GM21515 (cell line): ENCODE results near the gene XKRX.

Experiments used
- ATAC-seq: cut with Tn5 transposase; IDR thresholded peaks from one replicate; pipeline ENCODE4 v1.9.1; 2021; ENCODE audit not compliant: unreplicated experiment

XKRX gene

DNA sequence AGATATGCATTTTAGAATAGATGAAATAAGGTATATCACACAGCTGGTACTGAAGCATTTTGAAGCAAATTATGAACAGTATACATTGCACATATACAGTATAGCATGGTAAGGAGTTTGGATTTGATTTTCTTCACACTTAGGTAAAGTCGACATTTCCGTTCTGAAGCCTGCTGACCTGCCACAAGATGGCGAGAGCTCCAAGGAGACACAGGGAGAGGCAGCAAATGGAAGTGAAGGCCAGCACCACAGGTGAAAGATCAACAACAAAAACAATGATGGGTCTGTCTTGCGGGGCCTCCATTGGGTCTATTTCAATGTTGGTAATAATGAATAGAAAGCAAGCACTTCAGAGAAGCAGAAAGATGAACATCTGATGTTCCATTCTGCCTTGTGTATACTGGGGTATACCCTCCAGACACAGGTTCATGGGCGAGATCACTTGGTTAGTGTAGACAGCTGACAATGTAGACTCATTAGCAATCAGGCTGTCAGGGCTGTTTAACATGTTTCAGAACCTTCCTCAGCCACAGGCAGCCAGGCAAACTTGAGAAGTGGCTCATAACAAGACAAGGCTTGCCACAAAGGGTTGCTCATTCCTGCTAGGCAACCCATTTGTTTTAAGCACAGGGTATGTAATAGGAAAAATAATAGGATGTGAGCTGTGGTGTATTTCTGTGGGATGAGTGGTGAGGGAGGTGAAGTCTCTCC is 33.2 kb downstream of the XKRX start:
- no peak for ATAC-seq

DNA sequence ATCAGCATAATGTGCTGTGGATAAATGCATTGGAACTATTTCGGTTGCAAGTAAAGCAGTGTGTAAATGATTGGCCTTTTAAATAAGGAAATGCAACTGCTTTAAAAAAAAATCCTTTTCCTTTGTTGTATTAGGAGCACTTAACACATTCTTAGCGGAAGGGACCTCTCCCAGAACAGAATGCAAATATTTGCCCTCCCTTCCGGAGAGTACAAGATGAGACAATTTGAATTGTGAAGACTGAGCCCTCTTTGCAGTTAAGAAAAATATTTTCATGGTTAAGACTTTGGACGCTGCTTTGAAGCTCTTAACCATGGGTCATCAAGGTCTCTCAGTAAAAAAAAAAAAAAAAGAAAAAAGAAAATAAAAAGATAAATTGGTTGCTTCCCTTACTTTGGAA is 45.1 kb downstream of the XKRX start:
- no peak for ATAC-seq

DNA sequence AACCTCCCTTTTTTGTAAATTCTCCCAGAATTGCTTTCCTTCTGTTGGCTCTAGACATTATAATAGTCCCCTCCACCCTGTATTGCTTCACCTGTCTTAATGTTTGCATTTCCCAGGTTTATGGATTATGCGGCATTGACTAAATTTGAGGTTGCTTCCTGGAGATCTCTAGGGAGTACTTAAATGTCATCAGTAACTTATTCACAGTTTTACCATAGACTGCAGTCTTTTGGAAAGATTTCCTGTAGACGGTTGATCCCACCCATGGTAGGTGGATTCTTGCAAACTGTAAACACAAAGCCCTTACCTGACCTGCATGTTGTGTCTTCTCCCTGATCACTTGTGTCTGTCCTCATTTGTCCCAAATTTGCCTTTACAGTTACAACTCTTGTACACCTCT is 48.3 kb downstream of the XKRX start:
- no peak for ATAC-seq

DNA sequence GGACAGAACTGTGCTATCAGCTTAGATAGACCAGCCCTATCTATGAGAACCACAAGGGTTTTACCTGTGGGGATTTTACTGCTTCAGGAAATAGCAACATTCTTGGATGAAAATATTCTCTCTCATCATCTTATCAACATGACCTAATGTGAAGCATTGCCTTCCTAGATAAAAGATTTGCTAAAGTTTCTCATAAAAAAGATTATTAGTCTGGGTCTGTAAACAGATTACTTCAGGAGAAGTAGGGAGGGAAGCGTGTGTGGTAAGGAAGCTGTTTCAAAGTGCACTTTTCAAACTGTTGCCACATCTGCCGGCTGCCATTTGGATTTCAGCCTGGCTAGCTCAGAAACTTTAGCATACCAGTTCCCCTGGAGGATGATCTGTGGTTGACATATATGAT is 54.4 kb downstream of the XKRX start, which contains the start of gene NOX1:
Gene NOX1, minus strand, starts transcription at position 35 of the 400 bp plus-strand sequence. CDS start 220 bp downstream, outside the sequence.
- ATAC-seq, result no peak

DNA sequence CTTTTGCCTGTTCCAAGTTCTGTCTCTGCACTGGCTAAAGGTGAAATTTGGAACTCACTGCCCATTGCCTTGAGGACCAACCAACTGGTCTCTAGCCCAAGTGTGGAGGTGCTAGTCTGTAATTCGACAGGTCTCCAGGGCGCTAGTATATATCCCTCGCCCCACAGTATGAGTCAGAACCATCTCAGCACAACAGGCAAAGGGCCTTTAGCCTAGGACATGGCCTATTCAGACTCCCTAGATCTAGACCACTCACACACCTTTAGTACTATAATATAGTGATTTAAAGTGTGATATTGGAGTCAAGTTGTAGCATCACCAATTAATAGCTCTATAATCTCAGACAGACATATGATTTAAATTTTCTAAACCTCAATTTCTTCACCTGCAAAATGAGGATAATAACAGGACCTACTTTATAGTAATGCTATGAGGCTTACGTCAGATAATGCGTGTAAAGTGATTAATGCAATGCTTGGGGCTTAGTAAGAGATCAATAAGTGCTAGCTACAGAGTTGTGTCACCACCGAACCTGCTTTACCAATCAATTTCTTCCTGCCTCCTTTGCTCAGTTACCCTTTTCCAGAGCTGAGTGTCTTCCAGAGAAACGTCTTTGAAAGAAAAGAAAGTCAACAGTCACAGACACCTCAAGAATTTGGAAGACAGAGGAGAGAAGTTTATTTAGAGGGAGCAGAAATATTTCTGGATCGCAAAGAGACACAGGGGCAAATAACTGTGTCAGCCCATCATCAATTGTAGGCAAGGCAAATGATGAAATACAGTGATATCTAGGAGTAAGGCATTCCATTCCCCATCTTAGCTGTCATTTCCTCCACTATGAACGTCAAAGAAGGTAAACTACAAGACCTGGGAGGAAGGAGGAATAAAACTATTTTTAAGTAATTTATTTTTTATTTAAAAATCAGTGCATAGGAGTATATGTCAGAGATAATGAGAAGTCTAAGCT is 56.8 kb downstream of the XKRX start:
- no peak for ATAC-seq

DNA sequence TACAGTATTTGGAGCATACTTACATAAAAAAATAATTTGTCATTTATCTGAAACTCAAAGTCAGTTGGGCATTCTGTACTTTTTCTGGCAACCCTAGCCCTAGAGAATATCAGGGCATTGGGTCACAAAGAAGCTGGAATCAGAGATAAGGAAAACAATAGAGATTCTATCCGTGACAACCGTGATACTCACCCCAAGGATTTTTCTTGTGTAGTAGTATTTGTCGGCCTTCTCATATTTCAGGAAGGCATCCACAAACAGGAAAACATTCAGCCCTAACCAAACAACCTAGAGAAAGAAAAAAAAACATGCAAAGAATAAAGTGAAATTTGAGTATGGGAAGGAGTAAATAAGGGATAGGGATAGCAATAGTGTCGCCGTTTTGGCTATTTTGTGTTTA is 58.2 kb downstream of the XKRX start:
- ATAC-seq, result no peak

DNA sequence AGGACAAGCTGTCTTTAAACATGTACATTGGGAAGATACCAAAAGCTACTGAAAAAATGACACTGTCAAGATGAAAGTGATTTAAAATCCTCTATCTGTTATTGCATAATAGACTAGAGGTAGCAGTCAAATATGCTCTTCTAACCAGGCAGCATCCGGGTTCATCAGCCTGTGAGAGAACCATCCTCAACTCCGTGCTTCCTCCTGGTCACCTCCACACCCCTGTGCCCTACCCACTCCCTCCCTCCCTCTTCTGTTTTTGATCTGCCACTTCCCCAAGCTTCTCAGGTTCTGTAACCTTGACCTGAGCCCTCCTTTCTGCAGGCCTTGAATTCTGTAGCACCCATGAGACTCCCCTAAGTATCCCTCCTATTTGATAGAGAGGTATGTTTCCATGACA is 60.4 kb downstream of the XKRX start:
- no peak for ATAC-seq

DNA sequence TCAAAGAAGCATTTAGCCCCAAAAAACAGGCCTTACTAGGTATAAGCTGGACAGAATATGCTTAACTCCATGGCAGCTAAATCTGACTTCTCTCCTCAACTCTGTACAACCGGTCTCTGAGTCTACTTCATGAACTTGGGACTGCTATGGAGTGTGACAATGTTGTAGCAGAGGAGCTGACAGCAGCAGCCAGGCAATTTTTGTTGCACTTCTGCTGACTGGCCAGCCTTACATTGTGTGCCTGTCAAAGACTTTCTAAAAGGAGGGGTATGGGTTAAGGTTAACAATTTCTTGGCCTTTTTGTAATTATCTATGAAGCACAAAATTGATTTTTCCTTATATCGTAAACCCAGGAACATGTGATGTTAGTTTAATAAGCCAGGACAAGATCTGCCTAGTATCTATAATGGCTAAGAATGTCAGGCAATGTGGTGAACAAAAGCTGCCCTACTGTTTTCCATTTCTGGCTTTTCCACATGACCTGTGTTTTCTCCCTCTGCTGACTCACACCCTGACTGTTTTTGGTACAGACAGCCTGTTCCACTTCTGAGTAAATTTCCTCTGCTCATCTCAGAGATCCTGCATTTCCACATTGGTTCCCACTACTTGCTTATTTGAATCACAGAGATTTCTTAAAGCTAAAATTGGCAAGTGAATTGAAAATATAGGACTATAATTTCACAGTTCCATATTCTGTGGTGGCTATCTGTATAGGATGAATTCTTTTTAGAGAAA is 63.9 kb downstream of the XKRX start:
- no peak for ATAC-seq
